Gastrocnemius medialis (tissue), 4 donors: ENCODE data around the gene CCDC192. TPM values are rescaled to one million over a fixed set of nuclear protein-coding genes. Genes with fewer than 3 reads are reported as not detected.

Experiments used
- ATAC-seq, 2 donors: fragments of 150-250 bp; one replicate each; pipeline ENCODE4 v1.9.1; 2016
- DNase-seq, 2 donors: peaks; one replicate each; pipeline ENCODE4 v3.0.0-alpha.2; 2019
- H3K27ac ChIP-seq, 4 donors: fragments of 200-600 bp; sonication (generic); 1 replicate in 1 of 4; 2 replicates in 3 of 4; pipeline ENCODE4 v1.5.1; 2016 to 2018; ENCODE audit warnings: mild to moderate bottlenecking in 2 of 4, moderate library complexity in 1 of 4
- H3K27me3 ChIP-seq, 3 donors: fragments of 200-600 bp; sonication (generic) in 2 of 3; 1 replicate in 1 of 3; 2 replicates in 2 of 3; pipeline versions ENCODE4 v1.5.1 to v1.6.0; 2016 to 2019; ENCODE audit warnings: mild to moderate bottlenecking in 1 of 3, moderate library complexity in 1 of 3
- H3K36me3 ChIP-seq, 2 donors: fragments of 200-600 bp; sonication (generic) in 1 of 2; one replicate each; pipeline ENCODE4 v1.5.1; 2017 to 2018
- H3K4me1 ChIP-seq, 2 donors: fragments of 200-600 bp; sonication (generic) in 1 of 2; one replicate each; pipeline ENCODE4 v1.5.1; 2016 to 2017; ENCODE audit warnings: mild to moderate bottlenecking in 2 of 2
- H3K4me3 ChIP-seq, 4 donors: fragments of 200-600 bp; sonication (generic) in 3 of 4; 1 replicate in 1 of 4; 2 replicates in 3 of 4; pipeline ENCODE4 v1.5.1; 2016 to 2019; ENCODE audit warnings: mild to moderate bottlenecking in 2 of 4
- H3K9me3 ChIP-seq, 3 donors: fragments of 200-600 bp; sonication (generic) in 2 of 3; 1 replicate in 1 of 3; 2 replicates in 2 of 3; pipeline ENCODE4 v1.5.1; 2016 to 2019
- POLR2A ChIP-seq, 2 donors: fragments of 450-650 bp; IDR thresholded peaks; one replicate each; pipeline ENCODE4 v1.6.1; 2017; ENCODE audit warnings: antibody characterized with exemption in 2 of 2, mild to moderate bottlenecking in 2 of 2, moderate library complexity in 2 of 2
- in situ Hi-C, 4 donors: fragments of 200-750 bp; cut with MboI; loops; one replicate each; pipeline versions ENCODE4 v1.15.0 to v1.8.0; 2017; ENCODE audit warnings: low sequenced_read_pairs in 4 of 4
- intact Hi-C: fragments of 100-400 bp; cut with DNase I; formaldehyde crosslinking; loops from one replicate; pipeline ENCODE4 v1.15.1; 2023; ENCODE audit warnings: low total_unique reads
- total RNA-seq, 4 donors: library from RNA; depleted of rRNA; stranded (reverse); fragments of >200 nt; gene quantifications; one replicate each; pipeline versions ENCODE4 v1.1.0 to v1.2.3, GENCODE V29; 2016
- TF ChIP-seq, protein P1 (sequence below), 5 experiments: fragments of 450-650 bp in 3 of 5; fragments of 200-600 bp in 2 of 5; sonication (generic) in 2 of 5; IDR thresholded peaks in 4 of 5; conservative IDR thresholded peaks in 1 of 5; 1 replicate in 4 of 5; 2 replicates in 1 of 5; pipeline ENCODE4 v1.5.1; 2016 to 2019; ENCODE audit warnings: antibody characterized with exemption in 5 of 5, mild to moderate bottlenecking in 3 of 5, moderate library complexity in 3 of 5

Gene CCDC192
- total RNA-seq, 4 donors from 2014 or later = not detected

DNA sequence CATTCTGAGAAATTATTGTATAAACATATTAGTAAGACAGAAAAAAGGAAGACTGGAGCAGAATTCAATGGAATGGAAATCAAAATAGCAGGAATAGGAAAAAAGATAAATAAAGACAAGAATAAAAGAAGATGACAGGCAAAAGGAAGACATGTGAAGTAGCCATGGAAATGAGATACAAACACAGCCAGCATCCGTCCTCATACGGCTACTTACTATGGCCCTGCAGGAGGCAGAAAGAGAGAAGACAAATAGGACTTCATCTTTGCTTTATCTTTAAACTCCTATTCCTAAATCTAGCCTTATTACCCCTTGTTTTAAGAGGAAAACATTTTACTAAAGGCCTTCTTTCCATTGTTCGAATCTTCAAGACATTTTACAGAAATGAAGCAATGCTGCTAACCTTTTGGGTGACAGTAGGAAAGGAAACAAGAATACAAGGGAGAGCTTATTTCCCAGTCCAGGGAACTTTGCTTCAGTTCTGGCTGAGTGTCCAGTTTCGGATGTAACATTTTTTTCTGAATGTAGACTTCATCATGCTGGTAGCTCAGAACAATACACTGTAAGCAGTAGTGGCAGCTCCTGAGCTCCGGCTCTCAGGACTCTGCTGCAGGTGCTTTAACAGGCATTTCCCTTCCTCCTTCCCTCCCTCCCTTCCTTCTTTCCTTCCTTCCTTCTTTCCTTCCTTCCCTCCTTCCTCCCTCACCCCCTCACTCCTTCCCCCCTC lies 274.0 kb downstream of the CCDC192 start:
- TF ChIP-seq POLR2A (IDR thresholded peaks at IDR 0.05) = no peak
- TF ChIP-seq, protein P1, sequence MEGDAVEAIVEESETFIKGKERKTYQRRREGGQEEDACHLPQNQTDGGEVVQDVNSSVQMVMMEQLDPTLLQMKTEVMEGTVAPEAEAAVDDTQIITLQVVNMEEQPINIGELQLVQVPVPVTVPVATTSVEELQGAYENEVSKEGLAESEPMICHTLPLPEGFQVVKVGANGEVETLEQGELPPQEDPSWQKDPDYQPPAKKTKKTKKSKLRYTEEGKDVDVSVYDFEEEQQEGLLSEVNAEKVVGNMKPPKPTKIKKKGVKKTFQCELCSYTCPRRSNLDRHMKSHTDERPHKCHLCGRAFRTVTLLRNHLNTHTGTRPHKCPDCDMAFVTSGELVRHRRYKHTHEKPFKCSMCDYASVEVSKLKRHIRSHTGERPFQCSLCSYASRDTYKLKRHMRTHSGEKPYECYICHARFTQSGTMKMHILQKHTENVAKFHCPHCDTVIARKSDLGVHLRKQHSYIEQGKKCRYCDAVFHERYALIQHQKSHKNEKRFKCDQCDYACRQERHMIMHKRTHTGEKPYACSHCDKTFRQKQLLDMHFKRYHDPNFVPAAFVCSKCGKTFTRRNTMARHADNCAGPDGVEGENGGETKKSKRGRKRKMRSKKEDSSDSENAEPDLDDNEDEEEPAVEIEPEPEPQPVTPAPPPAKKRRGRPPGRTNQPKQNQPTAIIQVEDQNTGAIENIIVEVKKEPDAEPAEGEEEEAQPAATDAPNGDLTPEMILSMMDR (IDR thresholded peaks at IDR 0.05 in 4 of 5, conservative IDR thresholded peaks at IDR 0.05 in 1 of 5) = no peak
- Histone ChIP-seq H3K9me3 (no peaks in the 10 kb centered on the region), H3K27ac (no peak overlapping the region), H3K27me3 (no peaks in the 10 kb centered on the region), H3K4me1 (peaks cover 0 to 4% of the 10 kb centered on the region in 2 donors), H3K36me3 (no peaks in the 10 kb centered on the region), H3K4me3 (no peak overlapping the region)
- in situ Hi-C loops (no loop called here), intact Hi-C loops (no loop called here)
- no peak for DNase-seq
- no peak for ATAC-seq

GRCh38 chr5:127978738-127979300 lies 275.6 kb downstream of the CCDC192 start:
- TF ChIP-seq, protein P1 (IDR thresholded peaks at IDR 0.05 in 4 of 5, conservative IDR thresholded peaks at IDR 0.05 in 1 of 5) = no peak
- TF ChIP-seq POLR2A (IDR thresholded peaks at IDR 0.05) = no peak
- in situ Hi-C loops (no loop called here), intact Hi-C loops (no loop called here)
- H3K27me3 ChIP-seq = no peaks in the 10 kb centered on the region
- no peak for DNase-seq
- no peak for ATAC-seq
- H3K4me3 ChIP-seq = no peak overlapping the region
- H3K27ac ChIP-seq = no peak overlapping the region
- H3K36me3 ChIP-seq = no peaks in the 10 kb centered on the region
- no peaks in the 10 kb centered on the region for H3K9me3 ChIP-seq
- H3K4me1 ChIP-seq = peaks cover 0 to 4% of the 10 kb centered on the region in 2 donors

- Histone ChIP-seq H3K27ac (no peak overlapping the region), H3K27me3 (no peaks in the 10 kb centered on the region), H3K4me1 (peaks cover 0 to 4% of the 10 kb centered on the region in 2 donors), H3K4me3 (no peak overlapping the region), H3K9me3 (no peaks in the 10 kb centered on the region), H3K36me3 (no peaks in the 10 kb centered on the region)
- no peak for ATAC-seq
- in situ Hi-C loops (no loop called here), intact Hi-C loops (no loop called here)
- TF ChIP-seq, protein P1 (IDR thresholded peaks at IDR 0.05 in 4 of 5, conservative IDR thresholded peaks at IDR 0.05 in 1 of 5) = no peak
- TF ChIP-seq POLR2A (IDR thresholded peaks at IDR 0.05) = no peak
- DNase-seq = no peak
Measured at GRCh38 chr5:127979475-127979874, 276.3 kb downstream of the CCDC192 start.

- H3K27me3 ChIP-seq = no peaks in the 10 kb centered on the region
- no peak overlapping the region for H3K27ac ChIP-seq
- peaks cover 0 to 4% of the 10 kb centered on the region in 2 donors for H3K4me1 ChIP-seq
- in situ Hi-C loops = no loop called here
- ATAC-seq (no peak), DNase-seq (no peak)
- intact Hi-C loops = no loop called here
- H3K9me3 ChIP-seq = no peaks in the 10 kb centered on the region
- H3K36me3 ChIP-seq = no peaks in the 10 kb centered on the region
- H3K4me3 ChIP-seq = no peak overlapping the region
- no peak for TF ChIP-seq POLR2A (IDR thresholded peaks at IDR 0.05)
- TF ChIP-seq, protein P1 (IDR thresholded peaks at IDR 0.05 in 4 of 5, conservative IDR thresholded peaks at IDR 0.05 in 1 of 5) = no peak
Measured at GRCh38 chr5:127980843-127981242, 277.7 kb downstream of the CCDC192 start.
